ENCODE results near the gene DLG4. TPM values are rescaled to one million over a fixed set of nuclear protein-coding genes. Genes with fewer than 3 reads are reported as not detected.

DLG4 gene
- total RNA-seq, 2 experiments from 2014 or later = 15.4 to 27.3 TPM

- Histone ChIP-seq H3K79me2 (ENCODE audit: insufficient read depth, low read depth, low read length) (no peaks in the 10 kb centered on the region), H3K9me2 (ENCODE audit: insufficient read depth, low read length) (no peaks in the 10 kb centered on the region), H3K27ac (ENCODE audit: low read depth, low read length, poor library complexity, severe bottlenecking) (no peak overlapping the region), H3K9me3 (ENCODE audit: low read length) (no peaks in the 10 kb centered on the region), H3K4me3 (ENCODE audit: low read depth, low read length, poor library complexity, severe bottlenecking) (peak overlapping the region; percentile 44), H3K36me3 (ENCODE audit: insufficient read depth, low read length) (peaks cover 9% of the 10 kb centered on the region), H4K20me1 (ENCODE audit: insufficient read depth, low read length) (no peaks in the 10 kb centered on the region), H3K4me2 (ENCODE audit: low read length) (peak overlapping the region; percentile 65; the same call in 1 of the 2 replicates), H2AFZ (ENCODE audit: low read length) (peak overlapping the region; percentile 62; the same call in 1 of the 2 replicates), H3K4me1 (ENCODE audit: insufficient read depth, low read length, poor library complexity, severe bottlenecking) (peaks cover 17% of the 10 kb centered on the region)
- no peak for DNase-seq (ENCODE audit: low spot score)
- POLR2A ChIA-PET = interaction anchor here (1.0 kb wide), 1 partner anchor 46 kb away, joined by 3 read pairs; no protein-coding TSS in a partner anchor
- CTCF ChIA-PET (ENCODE audit: unreplicated experiment) = no interaction called here
- intact Hi-C loops (cut with micrococcal nuclease; ENCODE audit: unreplicated experiment) = no loop called here
- TF ChIP-seq CTCF (conservative IDR thresholded peaks at IDR 0.05; ENCODE audit: low read length) (no peak), EZH2phosphoT487 (IDR thresholded peaks at IDR 0.05; ENCODE audit: borderline replicate concordance, low read depth, low read length) (no peak)
- BruUV-seq (replicated peaks) = no TSS peak
Observed at GRCh38 chr17:7263801-7264078, 44.1 kb upstream of the DLG4 start.

- Histone ChIP-seq H3K9me3 (ENCODE audit: low read length) (no peaks in the 10 kb centered on the region), H3K4me3 (ENCODE audit: low read depth, low read length, poor library complexity, severe bottlenecking) (peak overlapping the region; percentile 44), H4K20me1 (ENCODE audit: insufficient read depth, low read length) (no peaks in the 10 kb centered on the region), H3K27ac (ENCODE audit: low read depth, low read length, poor library complexity, severe bottlenecking) (no peak overlapping the region), H3K36me3 (ENCODE audit: insufficient read depth, low read length) (peaks cover 15% of the 10 kb centered on the region), H3K79me2 (ENCODE audit: insufficient read depth, low read depth, low read length) (no peaks in the 10 kb centered on the region), H3K9me2 (ENCODE audit: insufficient read depth, low read length) (no peaks in the 10 kb centered on the region), H2AFZ (ENCODE audit: low read length) (peak overlapping the region; percentile 62), H3K4me1 (ENCODE audit: insufficient read depth, low read length, poor library complexity, severe bottlenecking) (peaks cover 17% of the 10 kb centered on the region), H3K4me2 (ENCODE audit: low read length) (peak overlapping the region; percentile 65)
- POLR2A ChIA-PET = interaction anchor here (1.0 kb wide), 1 partner anchor 46 kb away, joined by 3 read pairs; no protein-coding TSS in a partner anchor
- intact Hi-C loops (cut with micrococcal nuclease; ENCODE audit: unreplicated experiment) = no loop called here
- DNase-seq (ENCODE audit: low spot score) = no peak
- BruUV-seq (replicated peaks) = no TSS peak
- TF ChIP-seq EZH2phosphoT487 (IDR thresholded peaks at IDR 0.05; ENCODE audit: borderline replicate concordance, low read depth, low read length) (no peak), CTCF (conservative IDR thresholded peaks at IDR 0.05; ENCODE audit: low read length) (no peak)
- CTCF ChIA-PET (ENCODE audit: unreplicated experiment) = no interaction called here
Observed at GRCh38 chr17:7262935-7263800, 43.5 kb upstream of the DLG4 start.
